Dermis lymphatic vessel endothelial cell (primary cell): ENCODE measurements around the gene CADM4. TPM values are rescaled to one million over a fixed set of nuclear protein-coding genes. Genes with fewer than 3 reads are reported as not detected.

Source experiments
- total RNA-seq: library from RNA; depleted of rRNA; stranded (reverse); fragments of >200 nt; gene quantifications from 2 replicates; pipeline ENCODE4 v1.2.1, GENCODE V29; 2014

CADM4 gene, protein sequence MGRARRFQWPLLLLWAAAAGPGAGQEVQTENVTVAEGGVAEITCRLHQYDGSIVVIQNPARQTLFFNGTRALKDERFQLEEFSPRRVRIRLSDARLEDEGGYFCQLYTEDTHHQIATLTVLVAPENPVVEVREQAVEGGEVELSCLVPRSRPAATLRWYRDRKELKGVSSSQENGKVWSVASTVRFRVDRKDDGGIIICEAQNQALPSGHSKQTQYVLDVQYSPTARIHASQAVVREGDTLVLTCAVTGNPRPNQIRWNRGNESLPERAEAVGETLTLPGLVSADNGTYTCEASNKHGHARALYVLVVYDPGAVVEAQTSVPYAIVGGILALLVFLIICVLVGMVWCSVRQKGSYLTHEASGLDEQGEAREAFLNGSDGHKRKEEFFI
- 9.4 and 11.1 TPM in 2 replicates for total RNA-seq

DNA sequence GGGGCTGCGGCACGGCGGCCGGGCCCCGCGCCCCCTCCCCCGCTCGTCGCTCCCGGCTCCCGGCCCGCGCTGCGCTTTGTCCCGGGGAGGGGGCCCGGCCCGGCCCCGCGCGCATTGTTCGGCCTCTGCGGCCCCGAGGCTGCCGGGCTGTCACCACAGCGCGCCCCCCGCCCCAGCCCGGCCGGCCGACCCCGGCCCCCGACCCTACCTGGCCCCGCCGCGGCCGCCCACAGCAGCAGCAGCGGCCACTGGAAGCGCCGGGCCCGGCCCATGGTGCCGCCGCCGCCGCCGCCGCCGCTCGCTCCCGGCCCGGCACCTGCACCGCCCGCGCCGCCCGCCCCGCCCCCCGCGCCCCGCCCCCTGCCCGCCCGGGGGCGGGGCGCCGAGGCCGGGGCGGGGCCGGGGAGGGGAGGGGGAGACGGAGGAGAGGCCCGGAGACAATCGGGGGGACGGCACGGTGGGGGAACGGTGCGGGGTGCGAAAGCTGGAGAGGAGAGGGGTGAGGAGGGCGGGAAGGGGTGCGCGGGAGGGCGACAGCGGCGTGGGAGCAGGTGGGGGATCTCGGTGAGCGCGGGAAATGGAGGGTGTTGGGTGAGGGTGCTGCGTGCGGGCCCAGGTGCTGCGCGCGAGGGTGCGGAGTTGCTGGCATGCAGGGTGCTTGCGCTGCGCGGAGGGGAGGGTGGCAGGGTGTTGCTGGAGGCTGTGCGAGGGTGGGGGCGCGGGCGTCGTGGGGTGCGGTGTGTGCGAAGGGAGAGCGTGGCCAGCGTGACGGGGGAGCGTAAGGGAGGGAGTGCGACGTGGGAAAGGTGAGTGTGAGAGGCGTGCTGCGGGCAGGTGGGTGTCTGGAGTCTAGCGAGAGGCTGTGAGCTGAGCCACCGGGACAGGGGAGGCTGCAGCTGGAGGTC is at the start of gene CADM4:
Gene CADM4, minus strand, starts transcription at position 332 of the 905 bp plus-strand sequence. Its CDS starts 60 bp downstream, at position 272.

DNA sequence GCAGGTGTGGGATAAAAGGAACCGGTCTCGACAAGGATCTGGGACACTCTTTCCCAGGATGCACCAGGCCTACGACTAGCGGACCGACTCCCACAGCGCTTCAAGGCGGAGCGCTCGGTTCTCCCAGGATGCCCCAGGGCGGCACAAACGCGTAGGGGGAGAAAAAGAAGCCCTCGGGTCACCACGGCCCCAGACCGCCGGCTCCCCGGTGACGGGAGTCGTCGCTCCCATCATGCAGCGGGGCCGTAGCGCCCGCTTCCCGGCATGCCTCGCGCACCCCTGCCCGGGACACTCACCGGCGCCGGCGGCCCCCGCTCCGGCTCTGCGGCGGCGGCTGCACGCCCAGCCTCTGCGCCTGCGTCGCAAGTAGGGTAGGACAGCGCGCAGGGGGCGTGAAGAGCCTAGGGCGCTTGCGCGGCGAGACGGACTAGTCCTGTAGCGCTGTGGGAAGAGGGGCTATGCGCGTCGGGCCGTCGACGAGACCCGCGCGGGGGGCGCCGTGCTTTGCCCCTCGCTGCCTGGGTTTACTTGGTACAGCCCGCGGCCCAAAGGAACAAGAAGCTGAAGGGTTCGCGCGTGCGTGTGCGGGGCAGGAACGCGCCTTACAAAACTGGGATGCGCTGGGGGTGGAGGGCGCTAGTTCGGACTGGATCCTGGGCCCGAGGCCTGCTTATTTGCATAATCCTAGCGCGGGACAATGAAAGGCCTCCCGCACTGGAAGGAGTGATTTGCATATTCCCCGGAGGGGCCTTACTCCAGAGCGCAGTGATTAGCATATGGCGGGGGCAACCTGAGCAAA is 20.2 kb downstream of the CADM4 start, which contains the start of gene ZNF428:
Gene ZNF428, minus strand, starts transcription at position 368 of the 799 bp plus-strand sequence. CDS start 5,325 bp downstream, outside the sequence.

DNA sequence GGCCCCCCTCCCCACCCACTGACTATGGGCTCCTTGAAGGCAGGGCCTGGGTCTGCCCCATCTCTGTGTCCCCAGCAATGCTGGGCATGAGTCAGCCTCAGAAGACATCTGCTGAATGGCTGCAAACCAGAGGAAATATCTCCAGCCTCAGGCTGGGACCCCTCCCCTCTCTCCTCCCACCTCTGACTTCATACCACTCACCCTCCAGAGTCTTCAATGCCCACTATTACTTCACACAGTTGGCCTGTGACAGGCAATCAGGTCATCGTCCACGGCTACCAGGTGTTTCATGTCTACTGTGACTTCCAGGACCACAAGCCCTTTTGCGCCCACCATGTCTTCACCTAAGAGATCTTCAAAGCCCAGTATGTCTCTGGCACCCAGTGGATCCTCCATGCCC is 27.9 kb downstream of the CADM4 start, which contains the start of gene SRRM5:
Gene SRRM5, plus strand, starts transcription at position 301 of the 400 bp plus-strand sequence. Its CDS starts 34 bp downstream, at position 335.

DNA sequence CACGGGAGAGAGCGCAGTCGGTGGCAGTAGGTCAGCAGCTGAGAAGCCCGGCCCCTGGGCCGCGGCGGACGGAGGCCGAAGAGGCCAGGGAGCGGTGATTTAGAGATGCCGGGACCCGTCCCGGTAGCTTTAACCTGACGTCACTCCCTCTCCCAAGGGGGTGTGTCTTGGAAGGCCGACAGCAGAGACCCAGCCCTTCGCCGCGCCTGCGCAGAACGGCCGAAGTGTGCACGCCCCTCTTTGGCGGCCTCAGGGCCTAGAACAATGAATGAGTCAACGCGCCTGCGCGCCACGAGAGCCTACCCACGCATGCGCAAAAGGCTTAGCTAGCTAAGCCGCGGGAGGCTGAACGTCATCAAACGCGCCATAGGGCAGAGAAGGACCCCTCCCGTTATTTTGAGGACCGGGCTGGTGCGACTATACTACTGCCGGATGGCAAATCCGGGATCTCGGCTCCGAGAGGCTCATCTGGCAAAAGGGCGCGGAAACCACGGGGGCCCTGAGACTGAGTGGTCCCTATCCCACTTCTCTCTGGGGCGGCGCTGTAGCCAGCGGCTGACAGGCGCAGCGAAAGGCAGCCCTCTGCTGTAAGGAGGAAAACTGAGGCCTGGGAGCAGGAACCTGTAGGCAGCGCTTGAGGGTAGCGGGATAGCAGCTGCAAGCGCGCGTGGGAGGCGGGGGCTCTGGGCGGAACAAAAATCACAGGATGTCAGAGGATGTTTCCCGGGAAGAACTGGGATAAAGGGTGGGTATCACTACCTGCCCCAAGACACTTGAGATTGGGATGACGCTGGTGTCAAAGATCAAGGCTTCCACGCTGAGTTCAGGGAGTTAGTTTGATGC is 43.4 kb downstream of the CADM4 start, which contains the start of the genes IRGQ and ZNF576:
Gene IRGQ, minus strand, starts transcription at position 136 of the 843 bp plus-strand sequence. CDS start 796 bp downstream, outside the sequence.
Gene ZNF576, plus strand, starts transcription at position 597 of the 843 bp plus-strand sequence. CDS start 514 bp downstream, outside the sequence.

DNA sequence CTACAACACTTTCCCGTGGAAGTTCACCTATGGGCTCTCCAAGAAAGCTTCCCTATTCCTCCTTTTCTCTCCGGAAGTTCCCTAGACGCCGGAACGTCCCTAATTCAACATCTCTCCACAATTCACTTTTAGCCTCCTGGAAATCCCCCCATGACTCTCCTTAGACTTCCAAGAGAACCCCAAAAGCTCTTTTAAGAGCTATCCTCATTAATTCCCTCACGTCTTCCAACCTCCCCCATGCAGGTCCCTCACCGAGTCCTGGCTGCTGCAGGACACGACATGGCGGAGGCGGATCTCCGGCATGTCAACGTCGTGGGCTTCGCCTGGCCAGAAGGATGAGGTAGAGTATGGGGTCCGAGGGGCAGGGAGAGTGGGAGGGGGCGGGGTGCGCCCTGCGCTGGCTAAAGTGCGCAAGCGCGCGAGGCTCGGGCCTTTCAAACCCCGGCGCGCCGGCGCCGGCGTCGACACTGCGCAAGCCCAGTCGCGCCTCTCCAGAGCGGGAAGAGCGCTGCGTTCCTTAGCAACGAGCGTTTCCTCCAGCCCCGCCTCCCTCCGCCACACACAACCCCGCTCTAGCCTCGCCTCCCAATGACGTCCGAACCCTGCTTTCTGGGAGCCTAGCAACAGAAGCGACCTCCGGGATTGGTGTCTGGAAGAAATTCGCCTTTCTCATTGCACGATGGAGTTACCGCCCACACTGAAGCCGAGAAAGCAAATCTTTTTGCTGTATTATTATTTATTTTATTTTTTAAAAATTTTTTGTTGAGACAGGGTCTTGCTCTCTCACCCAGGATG is 64.3 kb downstream of the CADM4 start, which contains the start of the genes PINLYP and XRCC1:
Gene PINLYP, plus strand, starts transcription at position 646 of the 795 bp plus-strand sequence. CDS start 1,391 bp downstream, outside the sequence.
Gene XRCC1, minus strand, starts transcription at position 372 of the 795 bp plus-strand sequence. Its CDS starts 69 bp downstream, at position 303.

Other genes starting within 250 kb of the CADM4 start
- gene TEX101, start 225.0 kb downstream of the CADM4 start, total RNA-seq: not detected in 2 replicates
- gene LYPD3, start 174.2 kb downstream of the CADM4 start, total RNA-seq: 0.17 and 1.1 TPM in 2 replicates
- 48.6 and 55.4 TPM in 2 replicates for gene PHLDB3, start 135.1 kb downstream of the CADM4 start, total RNA-seq
- 86.1 and 119 TPM in 2 replicates for gene ETHE1, start 112.6 kb downstream of the CADM4 start, total RNA-seq
- gene ZNF575, start 106.7 kb downstream of the CADM4 start, total RNA-seq: 0.09 and 0.11 TPM in 2 replicates
- 13.2 and 14.4 TPM in 2 replicates for gene XRCC1, start 64.3 kb downstream of the CADM4 start, total RNA-seq
- gene PINLYP, start 64.0 kb downstream of the CADM4 start, total RNA-seq: 2.2 and 5.9 TPM in 2 replicates
- 24.1 and 26.8 TPM in 2 replicates for gene IRGQ, start 43.7 kb downstream of the CADM4 start, total RNA-seq
- 7.2 and 7.3 TPM in 2 replicates for gene ZNF576, start 43.3 kb downstream of the CADM4 start, total RNA-seq
- under 0.01 TPM in 1 of 2 replicates, not detected in the other for gene SRRM5, start 27.8 kb downstream of the CADM4 start, total RNA-seq
- gene ZNF428, start 20.2 kb downstream of the CADM4 start, total RNA-seq: 63.6 and 69.0 TPM in 2 replicates
- 4.0 and 5.4 TPM in 2 replicates for gene PLAUR, start 30.3 kb upstream of the CADM4 start, total RNA-seq
- not detected in 2 replicates for gene IRGC, start 76.2 kb upstream of the CADM4 start, total RNA-seq
- gene SMG9, start 115.1 kb upstream of the CADM4 start, total RNA-seq: 3.8 and 5.4 TPM in 2 replicates
- gene KCNN4, start 141.1 kb upstream of the CADM4 start, total RNA-seq: 0.11 TPM in 1 of 2 replicates, not detected in the other
- 0.22 and 0.43 TPM in 2 replicates for gene LYPD5, start 162.6 kb upstream of the CADM4 start, total RNA-seq
- 7.2 and 12.0 TPM in 2 replicates for gene ZNF283, start 187.5 kb upstream of the CADM4 start, total RNA-seq
- 0.54 and 0.77 TPM in 2 replicates for gene ZNF404, start 244.1 kb upstream of the CADM4 start, total RNA-seq